SU-DHL-6 (cell line): ENCODE data around the gene SIT1.
A peak's percentile ranks its signal among the peaks of the same experiment; 100 is the strongest.
"Not testable (repeated sequence)": the region's sequence is repeated elsewhere in the genome, so short reads cannot be mapped to it uniquely, and the experiment has no call there.

Experiments
- H2AFZ ChIP-seq: fragments of 200-600 bp; sonication (generic); 2 replicates; pipeline ENCODE4 v1.6.1; 2014; ENCODE audit warnings: low read depth, mild to moderate bottlenecking, moderate library complexity, mixed read lengths, antibody characterized with exemption, low read length; ENCODE audit not compliant: severe bottlenecking
- H3F3A ChIP-seq: fragments of 200-600 bp; shearing (Covaris generic); 2 replicates; pipeline ENCODE4 v1.6.0; 2016; ENCODE audit warnings: antibody characterized with exemption, mild to moderate bottlenecking; ENCODE audit not compliant: insufficient read depth
- H3K27ac ChIP-seq: fragments of 200-600 bp; sonication (generic); 2 replicates; pipeline ENCODE4 v1.5.1; 2016; ENCODE audit warnings: low read depth, mild to moderate bottlenecking, low read length, moderate library complexity, mixed read lengths
- H3K27me3 ChIP-seq: fragments of 200-600 bp; sonication (generic), shearing (Covaris generic); 2 replicates; pipeline ENCODE4 v1.6.0; 2014; ENCODE audit warnings: mild to moderate bottlenecking, low read length
- H3K36me3 ChIP-seq: fragments of 200-600 bp; sonication (generic); 2 replicates; pipeline ENCODE4 v1.6.1; 2014; ENCODE audit warnings: mild to moderate bottlenecking, low read length, mixed read lengths
- H3K4me2 ChIP-seq: fragments of 300-600, 200-600 bp; shearing (Covaris generic), sonication (generic); 2 replicates; pipeline ENCODE4 v1.6.0; 2014; ENCODE audit warnings: low read length, low read depth, mild to moderate bottlenecking; ENCODE audit not compliant: poor library complexity, severe bottlenecking
- H3K4me3 ChIP-seq: fragments of 200-600 bp; sonication (generic); 2 replicates; pipeline ENCODE4 v1.5.1; 2014; ENCODE audit warnings: antibody characterized with exemption, low read length, mild to moderate bottlenecking, mixed read lengths; ENCODE audit not compliant: insufficient read depth, poor library complexity, severe bottlenecking
- H3K79me2 ChIP-seq: fragments of 200-600 bp; sonication (generic); 2 replicates; pipeline ENCODE4 v1.6.1; 2014; ENCODE audit warnings: mild to moderate bottlenecking, low read length, moderate library complexity; ENCODE audit not compliant: insufficient read depth
- H3K9ac ChIP-seq: fragments of 200-600 bp; sonication (generic); 2 replicates; pipeline ENCODE4 v1.7.0; 2014; ENCODE audit warnings: mild to moderate bottlenecking, low read length
- H3K9me2 ChIP-seq: fragments of 200-600 bp; sonication (generic); replicated peaks from 2 replicates; pipeline ENCODE4 v1.6.1; 2014; ENCODE audit warnings: low read length; ENCODE audit not compliant: insufficient read depth
- H3K9me3 ChIP-seq: fragments of 200-600 bp; sonication (generic); 2 replicates; pipeline ENCODE4 v1.6.1; 2014; ENCODE audit warnings: low read length, mixed read lengths; ENCODE audit not compliant: insufficient read depth
- H4K20me1 ChIP-seq: fragments of 200-600 bp; sonication (generic); 2 replicates; pipeline ENCODE4 v1.6.1; 2014; ENCODE audit warnings: low read depth, mild to moderate bottlenecking, antibody characterized with exemption, low read length, moderate library complexity, mixed read lengths
- CTCF ChIP-seq: fragments of 200-600 bp; sonication (generic); IDR thresholded peaks from one replicate; pipeline ENCODE4 v1.5.1; 2017; ENCODE audit warnings: antibody characterized with exemption, mild to moderate bottlenecking, low read length, moderate library complexity; ENCODE audit not compliant: insufficient read depth, poor library complexity, severe bottlenecking
- EZH2phosphoT487 ChIP-seq: fragments of 200-600 bp; sonication (generic), shearing (Covaris generic); conservative IDR thresholded peaks from 2 replicates; pipeline ENCODE4 v1.6.1; 2018; ENCODE audit warnings: mild to moderate bottlenecking, antibody characterized with exemption, low read length, moderate library complexity, mixed read lengths

Gene SIT1

GRCh38 chr9:35616681-35617459 is 33.9 kb downstream of the SIT1 start:
- Histone ChIP-seq H2AFZ (peak overlapping the region; percentile 22), H3K27ac (peak overlapping the region; percentile 94), H3K9ac (peak overlapping the region; percentile 54), H3K9me3 (no peaks in the 10 kb centered on the region), H4K20me1 (no peaks in the 10 kb centered on the region), H3K4me2 (peak overlapping the region; percentile 63), H3K9me2 (no peaks in the 10 kb centered on the region), H3K4me3 (peak overlapping the region; percentile 25), H3K36me3 (no peaks in the 10 kb centered on the region), H3K79me2 (no peaks in the 10 kb centered on the region), H3F3A (peaks cover 51% of the 10 kb centered on the region), H3K27me3 (no peaks in the 10 kb centered on the region)
- TF ChIP-seq EZH2phosphoT487 = no peak
- no peak for TF ChIP-seq CTCF

GRCh38 chr9:35615981-35616680 is 34.6 kb downstream of the SIT1 start:
- TF ChIP-seq CTCF = no peak
- no peak for TF ChIP-seq EZH2phosphoT487
- Histone ChIP-seq H3K36me3 (no peaks in the 10 kb centered on the region), H3K4me3 (no peak overlapping the region), H4K20me1 (no peaks in the 10 kb centered on the region), H3K9me3 (no peaks in the 10 kb centered on the region), H3K27me3 (no peaks in the 10 kb centered on the region), H3K4me2 (peak overlapping the region; percentile 63), H3K27ac (peak overlapping the region; percentile 17; the same call in 1 of the 2 replicates), H2AFZ (no peak overlapping the region), H3K9ac (0 out of 2 replicates have a peak overlapping the region, but pooled peaks have one; percentile 54), H3K9me2 (no peaks in the 10 kb centered on the region), H3F3A (peaks cover 44% of the 10 kb centered on the region), H3K79me2 (no peaks in the 10 kb centered on the region)

- Histone ChIP-seq H3K79me2 (no peaks in the 10 kb centered on the region), H3F3A (peaks cover 13% of the 10 kb centered on the region), H3K9me3 (no peaks in the 10 kb centered on the region), H3K27me3 (no peaks in the 10 kb centered on the region), H4K20me1 (no peaks in the 10 kb centered on the region), H3K9me2 (no peaks in the 10 kb centered on the region), H3K4me3 (no peak overlapping the region), H2AFZ (no peak overlapping the region), H3K4me2 (no peak overlapping the region), H3K27ac (no peak overlapping the region), H3K36me3 (no peaks in the 10 kb centered on the region), H3K9ac (no peak overlapping the region)
- TF ChIP-seq CTCF = no peak
- no peak for TF ChIP-seq EZH2phosphoT487
These were observed 37.9 kb downstream of the SIT1 start for GRCh38 chr9:35612843-35613242.

- H3K27me3 ChIP-seq, H3K79me2 ChIP-seq, H3K4me3 ChIP-seq, H3K9ac ChIP-seq, H4K20me1 ChIP-seq, H3K9me3 ChIP-seq, H2AFZ ChIP-seq, H3K4me2 ChIP-seq, H3K27ac ChIP-seq, H3K9me2 ChIP-seq, H3K36me3 ChIP-seq, H3F3A ChIP-seq: not testable (repeated sequence)
These were observed 38.7 kb downstream of the SIT1 start for GRCh38 chr9:35612066-35612465.
